GM23338 (cell line): ENCODE results near the gene GTPBP1. TPM values are rescaled to one million over a fixed set of nuclear protein-coding genes. Genes with fewer than 3 reads are reported as not detected.

Experiments
- ATAC-seq: fragments of 200-7000 bp; cut with Tn5 transposase; 3 replicates; pipeline ENCODE4 v1.9.1; 2020
- DNase-seq: peaks from one replicate; pipeline ENCODE4 v3.0.0-alpha.2; 2015; ENCODE audit warnings: low spot score
- H2AFZ ChIP-seq: fragments of 200-600 bp; sonication (generic); 2 replicates; pipeline ENCODE4 v1.8.0; 2016; ENCODE audit warnings: antibody characterized with exemption, mild to moderate bottlenecking, moderate library complexity
- H3F3A ChIP-seq: fragments of 200-600 bp; sonication (generic); replicated peaks from 2 replicates; pipeline ENCODE4 v1.8.0; 2017; ENCODE audit warnings: antibody characterized with exemption, mixed run types, low read depth
- H3K27ac ChIP-seq: fragments of 200-600 bp; sonication (generic); 2 replicates; pipeline ENCODE4 v1.6.1; 2016; ENCODE audit warnings: low read depth
- H3K27me3 ChIP-seq: fragments of 200-600 bp; sonication (generic); 2 replicates; pipeline ENCODE4 v1.8.0; 2016; ENCODE audit warnings: mild to moderate bottlenecking, mixed run types, moderate library complexity; ENCODE audit not compliant: insufficient read depth
- H3K36me3 ChIP-seq: fragments of 200-600 bp; sonication (generic); 2 replicates; pipeline ENCODE4 v1.8.0; 2016; ENCODE audit warnings: mild to moderate bottlenecking; ENCODE audit not compliant: insufficient read depth
- H3K4me1 ChIP-seq: fragments of 200-600 bp; sonication (generic); 2 replicates; pipeline ENCODE4 v1.8.0; 2016; ENCODE audit warnings: mild to moderate bottlenecking, moderate library complexity; ENCODE audit not compliant: insufficient read depth
- H3K4me2 ChIP-seq: fragments of 200-600 bp; sonication (generic); 2 replicates; pipeline ENCODE4 v1.7.1; 2017; ENCODE audit warnings: mixed run types
- H3K4me3 ChIP-seq: fragments of 200-600 bp; sonication (generic); 2 replicates; pipeline ENCODE4 v1.6.1; 2016; ENCODE audit warnings: mixed run types
- H3K79me2 ChIP-seq: fragments of 200-600 bp; sonication (generic); replicated peaks from 2 replicates; pipeline ENCODE4 v1.8.0; 2017; ENCODE audit warnings: mild to moderate bottlenecking; ENCODE audit not compliant: insufficient read depth
- H3K9me2 ChIP-seq: fragments of 200-600 bp; sonication (generic); 2 replicates; pipeline ENCODE4 v1.8.0; 2017; ENCODE audit not compliant: insufficient read depth
- H4K20me1 ChIP-seq: fragments of 200-600 bp; sonication (generic); replicated peaks from 2 replicates; pipeline ENCODE4 v1.8.0; 2017; ENCODE audit warnings: mild to moderate bottlenecking; ENCODE audit not compliant: insufficient read depth
- H3K27ac Mint-ChIP-seq: 2 replicates; pipeline ENCODE4 v1.8.0; 2020; ENCODE audit warnings: inconsistent platforms, mild to moderate bottlenecking, moderate library complexity, mixed read lengths
- H3K27me3 Mint-ChIP-seq: 3 replicates; pipeline ENCODE4 v1.8.0; 2022; ENCODE audit warnings: low read depth, mild to moderate bottlenecking, moderate library complexity, mixed read lengths, inconsistent platforms; ENCODE audit not compliant: insufficient read depth, poor library complexity
- H3K36me3 Mint-ChIP-seq: 3 replicates; pipeline ENCODE4 v1.8.0; 2021; ENCODE audit warnings: low read depth, mild to moderate bottlenecking, inconsistent platforms, moderate library complexity, mixed read lengths
- H3K4me1 Mint-ChIP-seq: 3 replicates; pipeline ENCODE4 v1.8.0; 2020; ENCODE audit warnings: mild to moderate bottlenecking, inconsistent platforms, mixed read lengths
- H3K4me3 Mint-ChIP-seq: 3 replicates; pipeline ENCODE4 v1.8.0; 2021; ENCODE audit warnings: moderate library complexity, mild to moderate bottlenecking, inconsistent platforms, mixed read lengths
- H3K9me3 Mint-ChIP-seq: 3 replicates; pipeline ENCODE4 v1.8.0; 2020; ENCODE audit warnings: moderate library complexity, mild to moderate bottlenecking, inconsistent platforms, mixed read lengths
- CREB1 ChIP-seq: fragments of 250-450 bp; sonication (Bioruptor Pico); IDR thresholded peaks from 2 replicates; pipeline ENCODE4 v1.5.0; 2020; ENCODE audit warnings: low read depth, mild to moderate bottlenecking, moderate library complexity
- EZH2 ChIP-seq: fragments of 200-600 bp; sonication (generic); IDR thresholded peaks from one replicate; pipeline ENCODE4 v1.8.0; 2017; ENCODE audit warnings: antibody characterized with exemption, mild to moderate bottlenecking, low read depth; ENCODE audit not compliant: unreplicated experiment
- EZH2phosphoT487 ChIP-seq: fragments of 200-600 bp; sonication (generic); IDR thresholded peaks from one replicate; pipeline ENCODE4 v1.8.1; 2018; ENCODE audit warnings: antibody characterized with exemption; ENCODE audit not compliant: unreplicated experiment
- JUNB ChIP-seq: IDR thresholded peaks from one replicate; pipeline ENCODE4 v1.6.1; 2016; ENCODE audit warnings: antibody characterized with exemption; ENCODE audit not compliant: unreplicated experiment
- NANOG ChIP-seq: IDR thresholded peaks from 2 replicates; pipeline ENCODE4 v1.6.1; 2016; ENCODE audit warnings: antibody characterized with exemption, borderline replicate concordance
- POLR2AphosphoS5 ChIP-seq: IDR thresholded peaks from 2 replicates; pipeline ENCODE4 v1.6.1; 2016; ENCODE audit warnings: antibody characterized with exemption, low read depth
- STAT1 ChIP-seq: IDR thresholded peaks from one replicate; pipeline ENCODE4 v1.6.1; 2016; ENCODE audit warnings: antibody characterized with exemption; ENCODE audit not compliant: unreplicated experiment
- ZNF114 ChIP-seq: fragments of 250-450 bp; sonication (Bioruptor Pico); IDR thresholded peaks from 2 replicates; pipeline ENCODE4 v1.5.0; 2020; ENCODE audit warnings: mild to moderate bottlenecking, moderate library complexity
- ZNF331 ChIP-seq: fragments of 250-450 bp; sonication (Bioruptor Pico); IDR thresholded peaks from 2 replicates; pipeline ENCODE4 v1.5.0; 2020; ENCODE audit warnings: low read depth, mild to moderate bottlenecking, moderate library complexity
- polyA plus RNA-seq: library from polyadenylated mRNA; unstranded; fragments of >200 nt; fragmentation: Nextera tagmentation; extraction: Ambion mirVana; gene quantifications from 2 replicates; pipeline ENCODE4 v1.2.1, GENCODE V29; 2016
- total RNA-seq: library from RNA; depleted of rRNA; stranded (reverse); fragments of >200 nt; shearing (Covaris generic); gene quantifications from 2 replicates; pipeline ENCODE4 v1.2.3, GENCODE V29; 2014
- TF ChIP-seq, protein P1 (sequence below): IDR thresholded peaks from 2 replicates; pipeline ENCODE4 v1.6.1; 2016; ENCODE audit warnings: antibody characterized with exemption
- TF ChIP-seq, protein P2 (sequence below): IDR thresholded peaks from one replicate; pipeline ENCODE4 v1.6.1; 2018; ENCODE audit warnings: antibody characterized with exemption; ENCODE audit not compliant: unreplicated experiment

GTPBP1 gene
- total and polyA plus RNA-seq, 2 experiments from 2014 or later = 27.2 to 88.4 TPM

DNA sequence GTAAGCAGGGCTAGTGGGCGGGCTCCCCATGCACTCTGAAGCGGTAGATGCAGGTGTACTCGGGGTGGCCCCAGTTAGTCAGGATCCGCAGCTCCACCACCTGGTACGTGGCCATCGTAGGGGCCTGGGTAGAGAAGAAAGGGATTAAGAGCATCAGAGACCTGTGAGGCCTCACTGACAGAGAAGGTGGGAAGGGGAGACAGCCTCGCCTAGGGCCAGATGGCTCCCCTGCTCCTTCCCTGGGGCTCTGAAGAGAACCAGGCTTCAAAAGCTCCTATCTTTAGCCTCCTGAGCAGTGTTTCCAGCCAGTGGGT, 30.5 kb downstream of the GTPBP1 start (continued):
- TF ChIP-seq EZH2 = no peak
- no peak for TF ChIP-seq JUNB
- no peak for TF ChIP-seq ZNF114 (CRISPR knock-in tag)
- no peak for TF ChIP-seq POLR2AphosphoS5
- TF ChIP-seq, protein P1, sequence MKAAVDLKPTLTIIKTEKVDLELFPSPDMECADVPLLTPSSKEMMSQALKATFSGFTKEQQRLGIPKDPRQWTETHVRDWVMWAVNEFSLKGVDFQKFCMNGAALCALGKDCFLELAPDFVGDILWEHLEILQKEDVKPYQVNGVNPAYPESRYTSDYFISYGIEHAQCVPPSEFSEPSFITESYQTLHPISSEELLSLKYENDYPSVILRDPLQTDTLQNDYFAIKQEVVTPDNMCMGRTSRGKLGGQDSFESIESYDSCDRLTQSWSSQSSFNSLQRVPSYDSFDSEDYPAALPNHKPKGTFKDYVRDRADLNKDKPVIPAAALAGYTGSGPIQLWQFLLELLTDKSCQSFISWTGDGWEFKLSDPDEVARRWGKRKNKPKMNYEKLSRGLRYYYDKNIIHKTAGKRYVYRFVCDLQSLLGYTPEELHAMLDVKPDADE = no peak

DNA sequence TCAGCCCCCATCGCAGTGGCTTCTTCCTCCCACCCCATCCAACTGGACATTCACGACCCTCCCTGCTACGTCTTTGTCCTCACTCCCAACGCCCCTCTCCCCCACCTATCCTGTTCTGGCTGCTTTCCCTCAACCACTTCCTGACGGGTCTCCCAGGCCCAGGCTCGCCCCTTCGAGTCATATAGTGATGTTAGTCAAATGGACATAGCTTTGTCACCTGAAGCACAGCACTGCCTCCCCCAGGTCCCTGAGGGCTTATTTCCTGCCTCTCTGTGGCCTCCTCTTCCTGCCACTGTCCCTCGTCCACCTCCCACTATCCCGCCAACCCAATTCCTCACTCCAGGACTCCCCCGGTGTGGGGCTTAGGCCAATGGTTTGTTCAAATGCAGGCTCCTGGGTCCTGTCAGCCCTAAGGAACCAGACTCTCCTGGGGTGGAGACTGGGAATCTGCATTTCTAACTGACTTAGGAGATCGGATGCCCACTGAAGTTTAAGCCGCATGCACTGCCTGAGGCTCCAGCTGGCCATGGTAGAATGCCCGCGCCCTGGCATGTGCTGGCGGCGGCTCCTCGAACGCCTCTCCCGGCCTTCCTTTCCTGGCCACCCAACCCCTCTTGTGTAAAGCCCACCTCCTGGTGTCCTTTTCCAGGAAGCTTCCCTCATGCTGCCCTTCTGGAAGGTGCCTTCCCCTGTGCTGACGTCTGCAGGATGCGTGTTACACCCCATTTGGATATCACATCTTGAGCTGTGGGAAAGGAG, 31.7 kb downstream of the GTPBP1 start:
- DNase-seq (no peak), ATAC-seq (no peak)
- no peaks in the 10 kb centered on the region for H3K36me3 ChIP-seq
- Mint-ChIP-seq H3K9me3 (no peaks in the 10 kb centered on the region; the same call in 2 of the 3 replicates), H3K4me3 (no peak overlapping the region), H3K27ac (peak overlapping the region; percentile 57), H3K27me3 (peaks cover 30% of the 10 kb centered on the region), H3K4me1 (peaks cover 6% of the 10 kb centered on the region), H3K36me3 (peaks cover 40% of the 10 kb centered on the region; the same call in 2 of the 3 replicates)
- H3K4me3 ChIP-seq = no peak overlapping the region
- 0 out of 2 replicates have a peak, but pooled peaks cover 4% of the 10 kb centered on the region for H3F3A ChIP-seq
- no peaks in the 10 kb centered on the region for H3K9me2 ChIP-seq
- H3K27ac ChIP-seq = no peak overlapping the region
- no peaks in the 10 kb centered on the region for H3K79me2 ChIP-seq
- no peaks in the 10 kb centered on the region for H3K27me3 ChIP-seq
- no peak overlapping the region for H3K4me2 ChIP-seq
- TF ChIP-seq, protein P2, sequence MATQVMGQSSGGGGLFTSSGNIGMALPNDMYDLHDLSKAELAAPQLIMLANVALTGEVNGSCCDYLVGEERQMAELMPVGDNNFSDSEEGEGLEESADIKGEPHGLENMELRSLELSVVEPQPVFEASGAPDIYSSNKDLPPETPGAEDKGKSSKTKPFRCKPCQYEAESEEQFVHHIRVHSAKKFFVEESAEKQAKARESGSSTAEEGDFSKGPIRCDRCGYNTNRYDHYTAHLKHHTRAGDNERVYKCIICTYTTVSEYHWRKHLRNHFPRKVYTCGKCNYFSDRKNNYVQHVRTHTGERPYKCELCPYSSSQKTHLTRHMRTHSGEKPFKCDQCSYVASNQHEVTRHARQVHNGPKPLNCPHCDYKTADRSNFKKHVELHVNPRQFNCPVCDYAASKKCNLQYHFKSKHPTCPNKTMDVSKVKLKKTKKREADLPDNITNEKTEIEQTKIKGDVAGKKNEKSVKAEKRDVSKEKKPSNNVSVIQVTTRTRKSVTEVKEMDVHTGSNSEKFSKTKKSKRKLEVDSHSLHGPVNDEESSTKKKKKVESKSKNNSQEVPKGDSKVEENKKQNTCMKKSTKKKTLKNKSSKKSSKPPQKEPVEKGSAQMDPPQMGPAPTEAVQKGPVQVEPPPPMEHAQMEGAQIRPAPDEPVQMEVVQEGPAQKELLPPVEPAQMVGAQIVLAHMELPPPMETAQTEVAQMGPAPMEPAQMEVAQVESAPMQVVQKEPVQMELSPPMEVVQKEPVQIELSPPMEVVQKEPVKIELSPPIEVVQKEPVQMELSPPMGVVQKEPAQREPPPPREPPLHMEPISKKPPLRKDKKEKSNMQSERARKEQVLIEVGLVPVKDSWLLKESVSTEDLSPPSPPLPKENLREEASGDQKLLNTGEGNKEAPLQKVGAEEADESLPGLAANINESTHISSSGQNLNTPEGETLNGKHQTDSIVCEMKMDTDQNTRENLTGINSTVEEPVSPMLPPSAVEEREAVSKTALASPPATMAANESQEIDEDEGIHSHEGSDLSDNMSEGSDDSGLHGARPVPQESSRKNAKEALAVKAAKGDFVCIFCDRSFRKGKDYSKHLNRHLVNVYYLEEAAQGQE = no peak
- TF ChIP-seq ZNF331 (CRISPR knock-in tag) = no peak
- no peak for TF ChIP-seq ZNF114 (CRISPR knock-in tag)
- no peaks in the 10 kb centered on the region for H3K4me1 ChIP-seq
- peaks cover 11% of the 10 kb centered on the region for H4K20me1 ChIP-seq
- no peak overlapping the region for H2AFZ ChIP-seq

DNA sequence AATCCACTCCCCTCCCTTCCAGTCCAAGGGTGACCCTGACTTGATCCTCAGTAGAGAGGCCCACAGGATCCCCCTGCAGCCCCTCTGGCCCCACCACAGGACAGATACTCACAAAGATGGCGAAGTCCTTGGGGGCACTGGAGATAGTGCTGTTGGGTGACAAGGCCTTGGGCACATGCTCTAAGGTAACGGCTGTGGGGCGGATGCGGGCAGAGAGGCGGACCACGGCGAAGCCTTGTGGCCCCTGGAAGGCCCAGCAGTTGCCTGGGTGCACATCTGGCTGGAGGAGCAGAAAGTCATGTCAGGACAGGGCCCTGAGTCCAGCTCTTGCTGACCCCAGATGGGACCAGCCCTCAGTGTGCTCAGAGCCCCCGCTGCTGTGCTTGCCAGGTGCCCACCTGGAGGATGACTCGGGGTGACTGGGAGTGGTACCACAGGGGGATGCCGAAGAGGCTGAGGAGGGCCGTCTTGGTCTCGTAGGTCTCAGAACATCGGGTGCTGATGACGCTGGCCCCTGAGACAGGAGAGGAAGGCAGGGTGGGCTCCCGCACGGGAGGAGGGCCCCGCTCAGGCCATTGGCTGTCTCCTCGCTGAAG, 32.8 kb downstream of the GTPBP1 start:
- DNase-seq (no peak), ATAC-seq (no peak)
- H3K4me1 ChIP-seq = no peaks in the 10 kb centered on the region
- H4K20me1 ChIP-seq = peaks cover 11% of the 10 kb centered on the region
- no peak overlapping the region for H3K4me2 ChIP-seq
- no peaks in the 10 kb centered on the region for H3K36me3 ChIP-seq
- no peaks in the 10 kb centered on the region for H3F3A ChIP-seq
- no peak overlapping the region for H3K27ac ChIP-seq
- H3K27me3 ChIP-seq = no peaks in the 10 kb centered on the region
- Mint-ChIP-seq H3K36me3 (peaks cover 39% of the 10 kb centered on the region; the same call in 2 of the 3 replicates), H3K27me3 (peaks cover 25% of the 10 kb centered on the region), H3K4me1 (peaks cover 4% of the 10 kb centered on the region), H3K27ac (peak overlapping the region; percentile 46), H3K9me3 (no peaks in the 10 kb centered on the region; the same call in 2 of the 3 replicates), H3K4me3 (no peak overlapping the region)
- no peak overlapping the region for H3K4me3 ChIP-seq
- H3K9me2 ChIP-seq = no peaks in the 10 kb centered on the region
- no peaks in the 10 kb centered on the region for H3K79me2 ChIP-seq
- no peak overlapping the region for H2AFZ ChIP-seq
- TF ChIP-seq STAT1 (no peak), CREB1 (CRISPR knock-in tag) (no peak), NANOG (no peak), POLR2AphosphoS5 (no peak), EZH2 (no peak), EZH2phosphoT487 (no peak), ZNF331 (CRISPR knock-in tag) (no peak)
- TF ChIP-seq, protein P1 = no peak
- TF ChIP-seq, protein P2 = no peak
